SK-N-SH (cell line): ENCODE results near the gene NKIRAS1. TPM values are rescaled to one million over a fixed set of nuclear protein-coding genes. Genes with fewer than 3 reads are reported as not detected.

Source experiments
- CTCF ChIA-PET: fragments of 300-600, 350-600 bp; formaldehyde crosslinking; extraction: SDS; loops from one replicate; lab custom pipeline; 2021; lab: Yijun Ruan, JAX
- POLR2A ChIA-PET: fragments of 350-600 bp; sonication (Branson Sonifier 250); formaldehyde crosslinking; extraction: SDS; loops from one replicate; lab custom pipeline; 2020; ENCODE audit warnings: antibody characterized with exemption, inconsistent platforms; lab: Yijun Ruan, JAX
- DNase-seq: peaks from one replicate; pipeline ENCODE4 v3.0.0; 2012
- H2AFZ ChIP-seq: fragments of 200-600 bp; sonication (generic); 2 replicates; pipeline ENCODE4 v1.8.1; 2016; ENCODE audit warnings: antibody characterized with exemption, mild to moderate bottlenecking, low read depth
- H3F3A ChIP-seq: fragments of 200-600 bp; sonication (generic); replicated peaks from 2 replicates; pipeline ENCODE3; 2016; ENCODE audit warnings: antibody characterized with exemption, mild to moderate bottlenecking; ENCODE audit not compliant: insufficient read depth
- H3K27ac ChIP-seq, 2 experiments: fragments of 200-500 bp in 1 of 2; fragments of 200-600 bp in 1 of 2; sonication (Bioruptor generic) in 1 of 2; sonication (generic), shearing (Covaris generic) in 1 of 2; 2 replicates each; pipeline versions ENCODE4 v1.5.1 to v1.6.1; 2014 to 2016; ENCODE audit warnings: low read depth in 2 of 2, inconsistent platforms in 1 of 2, low read length in 1 of 2, mild to moderate bottlenecking in 1 of 2, mixed read lengths in 1 of 2
- H3K27me3 ChIP-seq: fragments of 200-600 bp; sonication (generic), shearing (Covaris generic); 2 replicates; pipeline ENCODE4 v1.6.1; 2016; ENCODE audit warnings: mixed run types; ENCODE audit not compliant: insufficient read depth
- H3K36me3 ChIP-seq, 2 experiments: fragments of 200-500 bp in 1 of 2; fragments of 200-600 bp in 1 of 2; sonication (Bioruptor generic) in 1 of 2; sonication (generic) in 1 of 2; replicated peaks in 1 of 2; 2 replicates each; pipeline versions ENCODE3 to v1.5.1; 2014 to 2016; ENCODE audit warnings: low read length in 1 of 2, mild to moderate bottlenecking in 1 of 2; ENCODE audit not compliant: insufficient read depth in 2 of 2, control insufficient read depth in 1 of 2
- H3K4me1 ChIP-seq, 2 experiments: fragments of 200-500 bp in 1 of 2; fragments of 200-600 bp in 1 of 2; sonication (Bioruptor generic) in 1 of 2; sonication (generic), shearing (Covaris generic) in 1 of 2; 2 replicates each; pipeline versions ENCODE4 v1.5.1 to v1.6.1; 2014 to 2016; ENCODE audit warnings: low read depth in 1 of 2, low read length in 1 of 2, mixed run types in 1 of 2; ENCODE audit not compliant: insufficient read depth in 2 of 2, control insufficient read depth in 1 of 2
- H3K4me2 ChIP-seq: fragments of 200-600 bp; sonication (generic), shearing (Covaris generic); 2 replicates; pipeline ENCODE4 v1.6.1; 2017; ENCODE audit warnings: mixed run types
- H3K4me3 ChIP-seq, 2 experiments: fragments of 200-500 bp in 1 of 2; fragments of 200-600 bp in 1 of 2; sonication (Bioruptor generic) in 1 of 2; sonication (generic), shearing (Covaris generic) in 1 of 2; 2 replicates each; pipeline versions ENCODE4 v1.5.1 to v1.8.1; 2014 to 2016; ENCODE audit warnings: low read depth in 2 of 2, inconsistent platforms in 1 of 2, low read length in 1 of 2, mild to moderate bottlenecking in 1 of 2, mixed read lengths in 1 of 2, moderate library complexity in 1 of 2
- H3K79me2 ChIP-seq: fragments of 200-600 bp; sonication (generic); 2 replicates; pipeline ENCODE4 v1.8.1; 2017; ENCODE audit warnings: mild to moderate bottlenecking; ENCODE audit not compliant: insufficient read depth
- H3K9ac ChIP-seq: fragments of 200-600 bp; sonication (generic); 2 replicates; pipeline ENCODE4 v1.6.1; 2017; ENCODE audit warnings: mixed run types
- H3K9me2 ChIP-seq: fragments of 200-600 bp; sonication (generic); 2 replicates; pipeline ENCODE4 v1.6.1; 2017; ENCODE audit warnings: mixed run types
- H3K9me3 ChIP-seq: fragments of 200-600 bp; sonication (generic); 2 replicates; pipeline ENCODE4 v1.6.1; 2017; ENCODE audit warnings: mixed run types, mild to moderate bottlenecking, moderate library complexity
- H4K20me1 ChIP-seq: fragments of 200-600 bp; sonication (generic); 2 replicates; pipeline ENCODE4 v1.6.1; 2017; ENCODE audit warnings: mild to moderate bottlenecking, mixed run types; ENCODE audit not compliant: insufficient read depth
- CHD2 ChIP-seq: fragments of 150-350 bp; IDR thresholded peaks from 2 replicates; pipeline ENCODE4 v1.6.1; 2018; ENCODE audit warnings: low read length; ENCODE audit not compliant: partially characterized antibody
- ELF1 ChIP-seq: IDR thresholded peaks from 2 replicates; pipeline ENCODE4 v1.4.0; 2012
- EZH2phosphoT487 ChIP-seq: fragments of 200-600 bp; sonication (generic); IDR thresholded peaks from 2 replicates; pipeline ENCODE4 v1.6.1; 2017; ENCODE audit warnings: low read depth, mixed run types, mild to moderate bottlenecking, antibody characterized with exemption, moderate library complexity, borderline replicate concordance
- FOXJ3 ChIP-seq: sonication (generic); formaldehyde crosslinking; IDR thresholded peaks from 2 replicates; pipeline ENCODE4 v1.5.1; 2020; ENCODE audit warnings: mild to moderate bottlenecking, missing genetic modification reagents
- FOXM1 ChIP-seq: IDR thresholded peaks from 2 replicates; pipeline ENCODE4 v1.4.0; 2012; ENCODE audit warnings: low read depth, mild to moderate bottlenecking
- GABPA ChIP-seq: IDR thresholded peaks from 2 replicates; pipeline ENCODE4 v1.4.0; 2012; ENCODE audit warnings: low read depth, mild to moderate bottlenecking
- GATA2 ChIP-seq: sonication (generic); formaldehyde crosslinking; IDR thresholded peaks from 2 replicates; pipeline ENCODE4 v1.5.0; 2020; ENCODE audit warnings: mild to moderate bottlenecking, missing genetic modification reagents
- NFIC ChIP-seq: IDR thresholded peaks from 2 replicates; pipeline ENCODE4 v1.4.0; 2012; ENCODE audit warnings: borderline replicate concordance
- NRF1 ChIP-seq: IDR thresholded peaks from 2 replicates; pipeline ENCODE4 v1.6.1; 2012; ENCODE audit warnings: low read depth, mild to moderate bottlenecking, low read length
- RAD21 ChIP-seq: IDR thresholded peaks from 2 replicates; pipeline ENCODE4 v1.6.1; 2012; ENCODE audit warnings: mild to moderate bottlenecking, low read length
- RCOR1 ChIP-seq: fragments of 150-350 bp; IDR thresholded peaks from 2 replicates; pipeline ENCODE4 v1.6.1; 2017; ENCODE audit warnings: antibody characterized with exemption, low read length
- SMC3 ChIP-seq: IDR thresholded peaks from 2 replicates; pipeline ENCODE4 v1.6.1; 2012; ENCODE audit warnings: low read depth, low read length, improper control_type of control experiment
- TAF1 ChIP-seq: IDR thresholded peaks from 2 replicates; pipeline ENCODE4 v1.6.1; 2012; ENCODE audit warnings: low read depth, mild to moderate bottlenecking, low read length, moderate library complexity, borderline replicate concordance
- WGBS: methylation state at CpG from one replicate; pipeline ENCODE4 v1.1.6; 2017; ENCODE audit warnings: low lambda C conversion rate; 5-methylcytosine and 5-hydroxymethylcytosine counted together
- polyA plus RNA-seq, 3 experiments: library from polyadenylated mRNA; depleted of rRNA; stranded (reverse); fragments of >200 nt; gene quantifications; 2 replicates each; pipeline ENCODE4 v1.2.3, GENCODE V29; 2012
- TF ChIP-seq, protein P1 (sequence below): IDR thresholded peaks from 2 replicates; pipeline ENCODE4; 2012
- TF ChIP-seq, protein P2 (sequence below): IDR thresholded peaks from 2 replicates; pipeline ENCODE4 v1.4.0; 2012; ENCODE audit warnings: low read depth, borderline replicate concordance
- TF ChIP-seq, protein P3 (sequence below): fragments of 150-350 bp; IDR thresholded peaks from 2 replicates; pipeline ENCODE4 v1.6.1; 2016; ENCODE audit warnings: mild to moderate bottlenecking, low read depth, low read length

The NKIRAS1 gene
- polyA plus RNA-seq, 1 of the 3 experiments (the other 2 are of a cell fraction) = 8.1 TPM

DNA sequence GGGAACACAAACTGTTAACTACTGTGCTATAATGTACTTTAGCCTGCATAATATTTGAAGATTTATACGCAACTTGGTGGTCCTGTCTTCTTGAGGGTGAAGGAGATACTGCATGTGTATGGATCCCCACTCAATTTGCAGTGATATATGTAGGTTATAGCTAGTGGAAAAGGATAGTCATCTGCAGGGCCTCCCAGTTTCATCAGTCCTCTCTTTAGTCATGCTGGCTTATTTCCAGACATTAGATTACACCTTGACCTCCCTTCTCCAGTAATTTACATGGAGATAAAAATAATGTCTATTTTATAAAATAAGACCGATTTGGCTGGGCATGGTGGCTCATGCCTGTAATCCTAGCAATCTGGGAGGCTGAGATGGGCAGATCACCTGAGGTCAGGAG lies 32.0 kb upstream of the NKIRAS1 start:
- 0 out of 4 replicates have a peak overlapping the region, but pooled peaks of 1 of the 2 experiments have one; percentile 86 for H3K27ac ChIP-seq
- H3K4me3 ChIP-seq = no peak overlapping the region
- H3K9me3 ChIP-seq = no peaks in the 10 kb centered on the region
- ChIA-PET POLR2A (no interaction called here), CTCF (no interaction called here)
- no peaks in the 10 kb centered on the region for H3K9me2 ChIP-seq
- peaks cover 77% of the 10 kb centered on the region for H4K20me1 ChIP-seq
- peaks cover 0 to 11% of the 10 kb centered on the region in 2 experiments for H3K36me3 ChIP-seq
- H2AFZ ChIP-seq = no peak overlapping the region
- 100% methylated on average over 2 of the region's 2 CpGs for WGBS
- no peaks in the 10 kb centered on the region for H3K27me3 ChIP-seq
- peaks cover 78% of the 10 kb centered on the region for H3K79me2 ChIP-seq
- no peak overlapping the region for H3K9ac ChIP-seq
- TF ChIP-seq SMC3 (no peak), EZH2phosphoT487 (no peak), RAD21 (no peak), RCOR1 (no peak), GABPA (no peak), NFIC (no peak; the same call in 1 of the 2 replicates), CHD2 (no peak), ELF1 (no peak), TAF1 (no peak), GATA2 (CRISPR knock-in tag) (no peak), FOXJ3 (CRISPR knock-in tag) (no peak), FOXM1 (no peak), NRF1 (no peak)
- TF ChIP-seq, protein P1, sequence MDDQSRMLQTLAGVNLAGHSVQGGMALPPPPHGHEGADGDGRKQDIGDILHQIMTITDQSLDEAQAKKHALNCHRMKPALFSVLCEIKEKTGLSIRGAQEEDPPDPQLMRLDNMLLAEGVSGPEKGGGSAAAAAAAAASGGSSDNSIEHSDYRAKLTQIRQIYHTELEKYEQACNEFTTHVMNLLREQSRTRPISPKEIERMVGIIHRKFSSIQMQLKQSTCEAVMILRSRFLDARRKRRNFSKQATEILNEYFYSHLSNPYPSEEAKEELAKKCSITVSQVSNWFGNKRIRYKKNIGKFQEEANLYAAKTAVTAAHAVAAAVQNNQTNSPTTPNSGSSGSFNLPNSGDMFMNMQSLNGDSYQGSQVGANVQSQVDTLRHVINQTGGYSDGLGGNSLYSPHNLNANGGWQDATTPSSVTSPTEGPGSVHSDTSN = no peak
- TF ChIP-seq, protein P2, sequence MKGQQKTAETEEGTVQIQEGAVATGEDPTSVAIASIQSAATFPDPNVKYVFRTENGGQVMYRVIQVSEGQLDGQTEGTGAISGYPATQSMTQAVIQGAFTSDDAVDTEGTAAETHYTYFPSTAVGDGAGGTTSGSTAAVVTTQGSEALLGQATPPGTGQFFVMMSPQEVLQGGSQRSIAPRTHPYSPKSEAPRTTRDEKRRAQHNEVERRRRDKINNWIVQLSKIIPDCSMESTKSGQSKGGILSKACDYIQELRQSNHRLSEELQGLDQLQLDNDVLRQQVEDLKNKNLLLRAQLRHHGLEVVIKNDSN = no peak
- TF ChIP-seq, protein P3, sequence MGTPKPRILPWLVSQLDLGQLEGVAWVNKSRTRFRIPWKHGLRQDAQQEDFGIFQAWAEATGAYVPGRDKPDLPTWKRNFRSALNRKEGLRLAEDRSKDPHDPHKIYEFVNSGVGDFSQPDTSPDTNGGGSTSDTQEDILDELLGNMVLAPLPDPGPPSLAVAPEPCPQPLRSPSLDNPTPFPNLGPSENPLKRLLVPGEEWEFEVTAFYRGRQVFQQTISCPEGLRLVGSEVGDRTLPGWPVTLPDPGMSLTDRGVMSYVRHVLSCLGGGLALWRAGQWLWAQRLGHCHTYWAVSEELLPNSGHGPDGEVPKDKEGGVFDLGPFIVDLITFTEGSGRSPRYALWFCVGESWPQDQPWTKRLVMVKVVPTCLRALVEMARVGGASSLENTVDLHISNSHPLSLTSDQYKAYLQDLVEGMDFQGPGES = no peak
- H3K4me1 ChIP-seq = peaks cover 16 to 40% of the 10 kb centered on the region in 2 experiments
- no peak overlapping the region for H3K4me2 ChIP-seq
- no peak for DNase-seq
- peaks cover 14% of the 10 kb centered on the region for H3F3A ChIP-seq
